ENCODE data around the gene GPR85.

Gene GPR85

DNA sequence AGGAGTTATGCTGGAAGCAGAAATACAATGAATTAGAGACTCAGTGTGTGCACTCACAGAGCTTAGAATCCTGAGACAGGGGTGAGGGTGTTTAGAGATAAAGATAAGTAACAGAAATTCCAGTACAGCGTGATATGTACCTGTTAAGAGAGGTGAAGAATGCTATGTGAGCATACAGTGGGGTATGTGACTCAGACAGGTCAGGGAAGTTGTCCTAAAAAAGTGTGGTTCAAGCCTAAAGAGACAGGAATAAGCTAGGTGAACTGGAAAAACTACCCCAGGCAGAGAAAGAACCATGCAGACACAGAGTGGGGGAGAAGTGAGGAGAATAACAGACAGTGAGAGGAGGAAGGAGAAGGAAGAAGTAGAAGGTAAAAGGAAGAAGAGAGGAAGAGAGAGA lies 23.1 kb upstream of the GPR85 start:
- no peaks in the 10 kb centered on the region for H3K27me3 ChIP-seq
- TF ChIP-seq, protein P1, sequence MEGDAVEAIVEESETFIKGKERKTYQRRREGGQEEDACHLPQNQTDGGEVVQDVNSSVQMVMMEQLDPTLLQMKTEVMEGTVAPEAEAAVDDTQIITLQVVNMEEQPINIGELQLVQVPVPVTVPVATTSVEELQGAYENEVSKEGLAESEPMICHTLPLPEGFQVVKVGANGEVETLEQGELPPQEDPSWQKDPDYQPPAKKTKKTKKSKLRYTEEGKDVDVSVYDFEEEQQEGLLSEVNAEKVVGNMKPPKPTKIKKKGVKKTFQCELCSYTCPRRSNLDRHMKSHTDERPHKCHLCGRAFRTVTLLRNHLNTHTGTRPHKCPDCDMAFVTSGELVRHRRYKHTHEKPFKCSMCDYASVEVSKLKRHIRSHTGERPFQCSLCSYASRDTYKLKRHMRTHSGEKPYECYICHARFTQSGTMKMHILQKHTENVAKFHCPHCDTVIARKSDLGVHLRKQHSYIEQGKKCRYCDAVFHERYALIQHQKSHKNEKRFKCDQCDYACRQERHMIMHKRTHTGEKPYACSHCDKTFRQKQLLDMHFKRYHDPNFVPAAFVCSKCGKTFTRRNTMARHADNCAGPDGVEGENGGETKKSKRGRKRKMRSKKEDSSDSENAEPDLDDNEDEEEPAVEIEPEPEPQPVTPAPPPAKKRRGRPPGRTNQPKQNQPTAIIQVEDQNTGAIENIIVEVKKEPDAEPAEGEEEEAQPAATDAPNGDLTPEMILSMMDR (IDR thresholded peaks at IDR 0.05): no peak
- no peak for DNase-seq
- H3K4me1 ChIP-seq: no peaks in the 10 kb centered on the region
- no peaks in the 10 kb centered on the region for H3K9me3 ChIP-seq
- intact Hi-C loops (cut with DNase I; ENCODE audit: low total_unique reads): loop anchor here (10.0 kb wide), 1 partner anchor 315 kb away; the partner anchor contains the start of gene TMEM168
- no peak overlapping the region for H3K27ac ChIP-seq
- no peak overlapping the region for H3K4me3 ChIP-seq
- H3K36me3 ChIP-seq: peaks cover 0 to 16% (median 0%) of the 10 kb centered on the region in 3 donors

DNA sequence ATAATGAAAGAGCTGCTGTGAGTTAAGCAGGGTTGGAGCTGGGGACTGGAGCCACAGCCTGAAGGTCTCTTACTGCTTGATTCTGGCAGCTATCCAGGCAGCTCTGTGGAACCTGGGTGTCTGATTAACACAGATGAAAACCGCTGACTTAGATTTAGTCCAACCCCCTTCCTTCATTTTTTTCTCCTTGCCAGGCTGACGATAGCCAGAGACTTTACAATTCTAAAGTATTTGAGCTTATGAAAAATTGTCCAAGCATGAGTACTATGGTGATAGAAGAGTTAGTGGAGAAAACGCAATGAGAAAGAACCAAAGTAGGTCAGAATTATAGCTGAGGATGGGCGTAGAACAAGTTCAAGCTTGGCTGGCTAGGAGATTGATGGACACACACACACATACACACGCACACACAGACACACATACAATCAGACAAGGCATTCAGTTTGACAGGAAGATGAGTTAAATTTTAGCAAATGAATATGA lies 13.5 kb upstream of the GPR85 start:
- H3K4me1 ChIP-seq: no peaks in the 10 kb centered on the region
- H3K36me3 ChIP-seq: no peaks in the 10 kb centered on the region
- no peak for DNase-seq
- no peaks in the 10 kb centered on the region for H3K9me3 ChIP-seq
- H3K27ac ChIP-seq: no peak overlapping the region
- intact Hi-C loops (cut with DNase I; ENCODE audit: low total_unique reads): no loop called here
- TF ChIP-seq, protein P1 (IDR thresholded peaks at IDR 0.05): no peak
- H3K27me3 ChIP-seq: no peaks in the 10 kb centered on the region
- no peak overlapping the region for H3K4me3 ChIP-seq

DNA sequence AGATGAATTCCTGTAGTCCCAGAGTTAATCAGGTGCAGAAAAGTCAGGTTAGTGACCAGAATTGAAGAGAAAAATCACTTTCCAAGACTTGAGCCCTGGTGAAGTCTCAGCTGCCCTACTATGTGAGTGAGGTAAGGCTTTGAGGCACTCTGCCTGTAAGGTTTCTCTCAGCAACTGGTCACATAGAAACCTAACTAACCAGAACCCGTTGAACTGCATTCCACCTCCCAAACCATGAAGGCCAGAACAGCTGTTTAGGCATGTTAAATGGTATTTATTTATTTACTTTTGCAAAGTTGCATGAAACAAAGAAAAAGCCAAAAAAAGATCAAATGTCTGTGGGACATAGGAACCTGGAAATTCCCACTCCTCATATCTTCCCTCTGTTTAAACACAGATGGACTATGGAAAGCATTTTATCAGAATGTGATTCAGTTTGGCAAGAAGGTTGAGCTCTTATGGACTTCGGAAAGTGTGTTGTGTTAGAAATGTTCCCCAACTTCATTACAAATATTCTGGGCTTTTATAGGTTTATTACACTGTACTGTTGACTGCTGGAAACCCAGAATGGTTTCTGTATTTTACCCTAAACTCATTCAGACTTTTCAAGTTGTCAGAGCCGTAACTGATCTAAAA lies 12.8 kb upstream of the GPR85 start:
- no peaks in the 10 kb centered on the region for H3K36me3 ChIP-seq
- TF ChIP-seq, protein P1 (IDR thresholded peaks at IDR 0.05): no peak
- H3K27ac ChIP-seq: no peak overlapping the region
- no peak overlapping the region for H3K4me3 ChIP-seq
- DNase-seq: no peak
- H3K27me3 ChIP-seq: no peaks in the 10 kb centered on the region
- no peaks in the 10 kb centered on the region for H3K9me3 ChIP-seq
- no peaks in the 10 kb centered on the region for H3K4me1 ChIP-seq
- intact Hi-C loops (cut with DNase I; ENCODE audit: low total_unique reads): no loop called here

DNA sequence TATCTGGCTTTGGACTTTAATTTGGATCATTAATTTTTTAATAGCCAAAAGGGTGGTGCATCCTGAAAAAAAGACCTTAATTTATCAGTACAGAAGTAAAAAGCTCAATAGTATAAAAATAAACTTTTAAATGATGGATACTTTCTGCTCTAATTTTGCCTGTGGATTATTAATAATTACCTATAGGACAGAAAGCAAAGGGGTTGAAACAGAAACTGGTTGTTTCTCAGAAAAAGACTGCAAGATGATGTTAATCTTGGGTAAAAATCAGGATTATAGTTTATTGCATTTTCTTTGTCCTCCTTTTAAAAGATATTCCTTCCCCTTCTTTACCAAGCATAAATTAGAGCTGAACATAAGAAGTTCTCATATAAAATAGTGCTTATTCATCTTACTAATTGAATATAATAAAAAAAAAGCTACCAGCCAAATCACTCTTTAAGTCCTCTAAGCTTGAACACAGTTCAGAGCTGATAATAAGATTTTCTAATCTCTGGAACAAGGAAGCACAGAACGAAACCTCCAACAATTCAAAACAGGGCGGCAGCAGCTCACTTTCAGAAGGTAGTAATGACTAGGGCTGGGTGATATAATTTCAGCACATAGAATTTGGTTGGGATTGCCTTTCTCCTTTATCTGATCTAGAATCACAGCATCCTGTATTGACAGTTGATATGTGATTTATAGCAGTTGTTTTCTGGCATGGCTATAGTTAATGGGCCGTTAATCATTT lies 8.1 kb upstream of the GPR85 start:
- DNase-seq: no peak
- H3K27me3 ChIP-seq: no peaks in the 10 kb centered on the region
- no peaks in the 10 kb centered on the region for H3K36me3 ChIP-seq
- H3K4me3 ChIP-seq: no peak overlapping the region
- H3K4me1 ChIP-seq: no peaks in the 10 kb centered on the region
- intact Hi-C loops (cut with DNase I; ENCODE audit: low total_unique reads): no loop called here
- TF ChIP-seq, protein P1 (IDR thresholded peaks at IDR 0.05): no peak
- H3K9me3 ChIP-seq: no peaks in the 10 kb centered on the region
- no peak overlapping the region for H3K27ac ChIP-seq

DNA sequence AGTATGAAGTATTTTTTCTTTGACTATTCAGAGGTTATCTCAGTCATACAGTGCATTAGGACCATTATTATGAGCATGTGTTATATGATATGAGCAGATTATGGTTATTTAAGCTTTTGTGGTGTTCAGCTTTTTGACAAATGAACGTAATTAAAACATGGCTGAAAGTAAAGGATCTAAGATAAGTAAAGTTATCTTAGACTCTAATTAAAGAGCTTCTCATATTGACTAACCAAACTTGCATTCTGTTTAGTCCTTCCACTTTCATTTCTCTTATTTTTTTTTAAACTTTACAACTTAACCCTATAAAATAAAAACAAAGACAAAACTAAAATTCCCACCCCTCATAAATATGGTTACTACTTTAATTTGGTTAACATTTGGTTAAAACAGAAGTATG lies 6.9 kb upstream of the GPR85 start:
- Histone ChIP-seq H3K4me1 (no peaks in the 10 kb centered on the region), H3K4me3 (no peak overlapping the region), H3K9me3 (no peaks in the 10 kb centered on the region), H3K36me3 (no peaks in the 10 kb centered on the region), H3K27me3 (no peaks in the 10 kb centered on the region), H3K27ac (no peak overlapping the region)
- TF ChIP-seq, protein P1 (IDR thresholded peaks at IDR 0.05): no peak
- no peak for DNase-seq
- intact Hi-C loops (cut with DNase I; ENCODE audit: low total_unique reads): no loop called here
